ENCODE data around the gene KCNJ4.
A peak's percentile ranks its signal among the peaks of the same experiment; 100 is the strongest.

Gene KCNJ4

GRCh38 chr22:38449776-38450175, 5.2 kb downstream of the KCNJ4 start:
- Histone ChIP-seq H2BK15ac (ENCODE audit: low read length) (peak overlapping the region; percentile 62), H3K14ac (ENCODE audit: low read length) (no peak overlapping the region), H2BK120ac (ENCODE audit: low read depth, low read length) (no peak overlapping the region), H3K4me3 (ENCODE audit: low read length in 2 of 2) (no peak overlapping the region), H3K79me1 (ENCODE audit: low read depth, low read length) (peaks cover 5% of the 10 kb centered on the region), H2AFZ (ENCODE audit: low read length) (no peak overlapping the region), H2BK5ac (ENCODE audit: low read length) (no peak overlapping the region), H3K27me3 (ENCODE audit: control insufficient read depth in 3 of 3, insufficient read depth in 3 of 3, low read depth in 1 of 3, low read length in 3 of 3) (peaks cover 7 to 20% (median 19%) of the 10 kb centered on the region in 3 experiments), H3K9ac (ENCODE audit: low read depth, low read length, poor library complexity) (no peak overlapping the region), H3K4me1 (ENCODE audit: control insufficient read depth in 2 of 2, insufficient read depth in 1 of 2, low read depth in 1 of 2, low read length in 2 of 2) (peaks cover 21 to 25% of the 10 kb centered on the region in 2 donors), H3K4ac (ENCODE audit: low read length) (peak overlapping the region; percentile 66), H3K9me3 (replicated peaks in 1 of 2; ENCODE audit: control insufficient read depth in 2 of 2, insufficient read depth in 1 of 2, low read depth in 1 of 2, low read length in 2 of 2) (peaks cover 0 to 2% of the 10 kb centered on the region in 2 donors), H2AK5ac (ENCODE audit: low read depth, low read length) (peak overlapping the region; percentile 95), H2BK12ac (ENCODE audit: low read length) (peak overlapping the region; percentile 58), H4K91ac (ENCODE audit: low read depth, low read length, poor library complexity) (no peak overlapping the region), H3K27ac (replicated peaks; ENCODE audit: low read length) (no peak overlapping the region), H4K8ac (ENCODE audit: low read depth, low read length) (no peak overlapping the region), H3K4me2 (ENCODE audit: insufficient read depth, low read length, poor library complexity, severe bottlenecking) (no peak overlapping the region), H3K36me3 (replicated peaks in 1 of 2; ENCODE audit: control insufficient read depth in 2 of 2, insufficient read depth in 2 of 2, low read length in 2 of 2) (no peaks in the 10 kb centered on the region), H3K18ac (ENCODE audit: low read length) (peak overlapping the region; percentile 76), H3K23ac (ENCODE audit: low read depth, low read length, poor library complexity) (no peak overlapping the region)
- DNase-seq (ENCODE audit: low spot score) = no peak
- WGBS, 2 donors (ENCODE audit: extremely low coverage in 2 of 2, insufficient read length in 2 of 2, insufficient replicate concordance in 1 of 2) = no CpG with 5 or more reads among the region's 18 CpGs

- Histone ChIP-seq H3K36me3 (replicated peaks in 1 of 2; ENCODE audit: control insufficient read depth in 2 of 2, insufficient read depth in 2 of 2, low read length in 2 of 2) (no peaks in the 10 kb centered on the region), H2AK5ac (ENCODE audit: low read depth, low read length) (peak overlapping the region; percentile 95), H3K14ac (ENCODE audit: low read length) (peak overlapping the region; percentile 98), H2BK120ac (ENCODE audit: low read depth, low read length) (no peak overlapping the region), H3K23ac (ENCODE audit: low read depth, low read length, poor library complexity) (peak overlapping the region; percentile 91), H3K9ac (ENCODE audit: low read depth, low read length, poor library complexity) (no peak overlapping the region), H3K4me3 (ENCODE audit: low read length in 2 of 2) (no peak overlapping the region), H3K18ac (ENCODE audit: low read length) (peak overlapping the region; percentile 80), H3K4ac (ENCODE audit: low read length) (peak overlapping the region; percentile 66), H3K4me1 (ENCODE audit: control insufficient read depth in 2 of 2, insufficient read depth in 1 of 2, low read depth in 1 of 2, low read length in 2 of 2) (peaks cover 17 to 21% of the 10 kb centered on the region in 2 donors), H3K27ac (replicated peaks; ENCODE audit: low read length) (no peak overlapping the region), H2AFZ (ENCODE audit: low read length) (no peak overlapping the region), H3K27me3 (ENCODE audit: control insufficient read depth in 3 of 3, insufficient read depth in 3 of 3, low read depth in 1 of 3, low read length in 3 of 3) (peaks cover 2 to 14% (median 12%) of the 10 kb centered on the region in 3 experiments), H4K91ac (ENCODE audit: low read depth, low read length, poor library complexity) (no peak overlapping the region), H2BK12ac (ENCODE audit: low read length) (peak overlapping the region; percentile 94), H3K9me3 (replicated peaks in 1 of 2; ENCODE audit: control insufficient read depth in 2 of 2, insufficient read depth in 1 of 2, low read depth in 1 of 2, low read length in 2 of 2) (peaks cover 0 to 2% of the 10 kb centered on the region in 2 donors), H2BK5ac (ENCODE audit: low read length) (no peak overlapping the region), H3K79me1 (ENCODE audit: low read depth, low read length) (peaks cover 5% of the 10 kb centered on the region), H2BK15ac (ENCODE audit: low read length) (no peak overlapping the region), H4K8ac (ENCODE audit: low read depth, low read length) (peak overlapping the region; percentile 82), H3K4me2 (ENCODE audit: insufficient read depth, low read length, poor library complexity, severe bottlenecking) (no peak overlapping the region)
- DNase-seq (ENCODE audit: low spot score) = no peak
- WGBS, 2 donors (ENCODE audit: extremely low coverage in 2 of 2, insufficient read length in 2 of 2, insufficient replicate concordance in 1 of 2) = no CpG with 5 or more reads among the region's 14 CpGs
Observed at GRCh38 chr22:38448945-38449745, 5.9 kb downstream of the KCNJ4 start.

GRCh38 chr22:38446018-38446601, 8.9 kb downstream of the KCNJ4 start:
- peak overlapping the region; percentile 70 for H2AK5ac ChIP-seq (ENCODE audit: low read depth, low read length)
- H3K18ac ChIP-seq (ENCODE audit: low read length) = peak overlapping the region; percentile 35
- H2BK15ac ChIP-seq (ENCODE audit: low read length) = peak overlapping the region; percentile 33
- no peak overlapping the region for H3K4me3 ChIP-seq (ENCODE audit: low read length in 2 of 2)
- no peak overlapping the region for H3K23ac ChIP-seq (ENCODE audit: low read depth, low read length, poor library complexity)
- no peak overlapping the region for H3K9ac ChIP-seq (ENCODE audit: low read depth, low read length, poor library complexity)
- no peak for DNase-seq (ENCODE audit: low spot score)
- H3K27me3 ChIP-seq (ENCODE audit: control insufficient read depth in 3 of 3, insufficient read depth in 3 of 3, low read depth in 1 of 3, low read length in 3 of 3) = peaks cover 0 to 2% (median 0%) of the 10 kb centered on the region in 3 experiments
- no peak overlapping the region for H3K4ac ChIP-seq (ENCODE audit: low read length)
- no CpG with 5 or more reads among the region's 9 CpGs for WGBS, 2 donors (ENCODE audit: extremely low coverage in 2 of 2, insufficient read length in 2 of 2, insufficient replicate concordance in 1 of 2)
- no peak overlapping the region for H4K91ac ChIP-seq (ENCODE audit: low read depth, low read length, poor library complexity)
- H3K27ac ChIP-seq (replicated peaks; ENCODE audit: low read length) = no peak overlapping the region
- H2AFZ ChIP-seq (ENCODE audit: low read length) = no peak overlapping the region
- peaks cover 3% of the 10 kb centered on the region for H3K79me1 ChIP-seq (ENCODE audit: low read depth, low read length)
- no peak overlapping the region for H3K14ac ChIP-seq (ENCODE audit: low read length)
- H4K8ac ChIP-seq (ENCODE audit: low read depth, low read length) = no peak overlapping the region
- no peak overlapping the region for H3K4me2 ChIP-seq (ENCODE audit: insufficient read depth, low read length, poor library complexity, severe bottlenecking)
- no peak overlapping the region for H2BK5ac ChIP-seq (ENCODE audit: low read length)
- no peak overlapping the region for H2BK12ac ChIP-seq (ENCODE audit: low read length)
- no peak overlapping the region for H2BK120ac ChIP-seq (ENCODE audit: low read depth, low read length)
- H3K4me1 ChIP-seq (ENCODE audit: control insufficient read depth in 2 of 2, insufficient read depth in 1 of 2, low read depth in 1 of 2, low read length in 2 of 2) = peaks cover 9 to 14% of the 10 kb centered on the region in 2 donors
- H3K36me3 ChIP-seq (replicated peaks in 1 of 2; ENCODE audit: control insufficient read depth in 2 of 2, insufficient read depth in 2 of 2, low read length in 2 of 2) = no peaks in the 10 kb centered on the region
- peaks cover 0 to 2% of the 10 kb centered on the region in 2 donors for H3K9me3 ChIP-seq (replicated peaks in 1 of 2; ENCODE audit: control insufficient read depth in 2 of 2, insufficient read depth in 1 of 2, low read depth in 1 of 2, low read length in 2 of 2)

GRCh38 chr22:38444783-38445182, 10.2 kb downstream of the KCNJ4 start:
- no peak overlapping the region for H2BK120ac ChIP-seq (ENCODE audit: low read depth, low read length)
- H4K8ac ChIP-seq (ENCODE audit: low read depth, low read length) = no peak overlapping the region
- peaks cover 3 to 10% of the 10 kb centered on the region in 2 donors for H3K4me1 ChIP-seq (ENCODE audit: control insufficient read depth in 2 of 2, insufficient read depth in 1 of 2, low read depth in 1 of 2, low read length in 2 of 2)
- peak overlapping the region; percentile 1 for H3K18ac ChIP-seq (ENCODE audit: low read length)
- H3K9me3 ChIP-seq (replicated peaks in 1 of 2; ENCODE audit: control insufficient read depth in 2 of 2, insufficient read depth in 1 of 2, low read depth in 1 of 2, low read length in 2 of 2) = no peaks in the 10 kb centered on the region
- H3K4me3 ChIP-seq (ENCODE audit: low read length in 2 of 2) = peak overlapping the region in 1 of 2 donors; percentile 21
- H3K14ac ChIP-seq (ENCODE audit: low read length) = no peak overlapping the region
- DNase-seq (ENCODE audit: low spot score) = no peak
- H3K27ac ChIP-seq (replicated peaks; ENCODE audit: low read length) = no peak overlapping the region
- H4K91ac ChIP-seq (ENCODE audit: low read depth, low read length, poor library complexity) = no peak overlapping the region
- peak overlapping the region; percentile 81 for H2AK5ac ChIP-seq (ENCODE audit: low read depth, low read length)
- no peak overlapping the region for H2BK15ac ChIP-seq (ENCODE audit: low read length)
- no peak overlapping the region for H3K23ac ChIP-seq (ENCODE audit: low read depth, low read length, poor library complexity)
- no peak overlapping the region for H3K4me2 ChIP-seq (ENCODE audit: insufficient read depth, low read length, poor library complexity, severe bottlenecking)
- H3K9ac ChIP-seq (ENCODE audit: low read depth, low read length, poor library complexity) = no peak overlapping the region
- peaks cover 0 to 2% (median 0%) of the 10 kb centered on the region in 3 experiments for H3K27me3 ChIP-seq (ENCODE audit: control insufficient read depth in 3 of 3, insufficient read depth in 3 of 3, low read depth in 1 of 3, low read length in 3 of 3)
- H2AFZ ChIP-seq (ENCODE audit: low read length) = no peak overlapping the region
- no peak overlapping the region for H2BK5ac ChIP-seq (ENCODE audit: low read length)
- no peak overlapping the region for H2BK12ac ChIP-seq (ENCODE audit: low read length)
- no peaks in the 10 kb centered on the region for H3K36me3 ChIP-seq (replicated peaks in 1 of 2; ENCODE audit: control insufficient read depth in 2 of 2, insufficient read depth in 2 of 2, low read length in 2 of 2)
- no CpG with 5 or more reads among the region's 10 CpGs for WGBS, 2 donors (ENCODE audit: extremely low coverage in 2 of 2, insufficient read length in 2 of 2, insufficient replicate concordance in 1 of 2)
- no peak overlapping the region for H3K4ac ChIP-seq (ENCODE audit: low read length)
- H3K79me1 ChIP-seq (ENCODE audit: low read depth, low read length) = peaks cover 3% of the 10 kb centered on the region

All from neuronal stem cell (in vitro differentiated cells).